CD4-positive, alpha-beta T cell treated with Interleukin-12 subunit alpha and Interleukin-12 subunit beta, for 1 hour (primary cell): ENCODE data around the gene TMEM86B.

Source experiments
- DNase-seq: peaks from one replicate; pipeline ENCODE4 v3.0.0-alpha.2; 2020

The TMEM86B gene

DNA sequence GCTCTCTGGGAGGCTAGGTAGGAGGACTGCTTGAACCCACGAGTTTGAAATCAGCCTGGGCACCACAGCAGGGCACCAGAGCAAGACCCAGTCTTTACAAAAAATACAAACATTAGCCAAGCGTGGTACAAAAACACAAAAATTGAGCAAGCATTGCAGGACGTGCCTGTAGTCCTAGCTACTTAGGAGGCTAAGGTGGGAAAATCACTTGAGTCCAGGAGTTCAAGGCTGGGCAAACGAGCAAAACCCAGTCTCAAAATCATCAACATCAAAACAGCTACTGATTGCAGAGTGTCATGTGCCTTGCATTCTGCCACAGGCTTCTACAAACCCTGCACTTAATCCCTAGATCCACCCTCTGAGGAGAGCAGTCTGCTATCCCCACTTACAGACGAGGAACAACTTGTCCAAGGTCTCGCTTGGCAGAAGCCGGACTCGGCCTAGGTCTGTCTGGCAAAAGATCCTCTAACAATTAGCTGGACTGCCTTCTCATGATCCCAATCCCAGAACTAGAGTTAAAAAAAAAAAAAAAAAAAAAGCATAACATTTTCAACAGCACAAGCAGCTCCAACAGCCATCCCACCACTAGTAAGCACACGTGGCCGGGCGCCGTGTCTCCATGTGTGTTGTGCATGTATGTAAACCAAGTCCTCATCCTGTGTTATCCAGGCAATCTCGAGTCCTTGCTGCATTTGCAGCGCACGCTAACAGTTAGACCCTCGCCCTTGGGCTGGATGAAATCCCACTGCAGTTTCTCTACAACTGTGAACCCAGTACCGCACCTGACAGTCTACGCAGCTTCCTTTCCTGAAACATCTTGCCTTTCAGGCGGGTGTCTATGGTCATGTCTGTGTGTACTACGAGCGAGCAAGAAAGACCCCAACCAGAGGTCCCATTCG, 28.2 kb upstream of the TMEM86B start:
- DNase-seq = no peak

DNA sequence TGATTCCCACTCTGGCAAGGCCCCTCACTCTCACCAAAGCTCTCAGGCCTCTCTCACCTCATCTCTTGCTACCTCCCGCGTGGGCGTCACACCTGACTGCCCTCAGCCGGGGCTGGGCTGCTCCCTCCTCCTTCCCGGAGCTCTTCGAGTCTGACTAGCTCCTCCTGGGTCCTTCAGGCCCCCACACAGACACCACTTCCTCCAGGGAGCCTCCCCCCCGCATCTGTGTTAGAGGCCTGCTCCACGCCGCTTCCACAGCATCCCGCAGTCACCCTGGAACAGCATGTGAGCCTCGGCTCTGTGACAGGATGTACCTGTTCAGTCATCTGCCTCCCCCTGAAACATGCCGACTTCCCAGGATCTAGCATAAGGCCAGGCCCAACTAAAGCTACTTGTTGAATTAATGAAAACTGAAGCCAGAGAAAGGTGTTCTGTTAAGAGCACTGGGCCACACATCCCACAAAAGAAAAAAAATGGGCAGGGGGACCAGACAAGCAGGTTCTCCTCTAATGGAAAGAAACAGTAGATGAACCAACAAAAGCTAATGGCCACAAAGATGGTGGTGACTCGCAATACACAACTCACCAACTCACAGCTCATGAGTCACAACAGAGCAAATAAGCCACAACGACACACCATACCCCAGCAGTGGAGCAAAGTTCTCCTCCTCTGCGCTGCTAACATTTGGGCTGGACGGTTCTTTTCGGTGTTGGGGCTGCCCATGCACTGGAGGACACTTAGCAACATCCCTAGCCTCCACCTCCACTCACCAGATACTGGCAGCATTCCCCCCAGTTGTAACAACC, 27.3 kb upstream of the TMEM86B start:
- DNase-seq = peak; percentile 56

DNA sequence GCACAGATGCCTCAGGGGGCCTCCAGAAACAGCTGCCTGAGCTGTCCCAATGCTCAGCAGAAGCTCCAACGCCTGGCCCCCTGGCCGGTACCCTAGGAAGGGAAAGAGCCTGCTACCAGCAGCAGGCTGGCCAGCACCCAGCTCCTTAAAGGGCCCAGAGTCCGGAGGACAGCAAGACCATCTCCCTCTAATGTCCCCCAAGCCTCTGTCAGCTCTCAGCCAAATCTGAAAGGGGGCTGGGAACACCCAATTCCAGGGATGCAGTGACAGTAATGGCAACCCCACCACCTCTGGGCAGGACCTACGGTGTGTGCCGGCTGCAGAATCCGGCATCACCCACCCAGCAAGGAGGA, 26.0 kb upstream of the TMEM86B start:
- no peak for DNase-seq

DNA sequence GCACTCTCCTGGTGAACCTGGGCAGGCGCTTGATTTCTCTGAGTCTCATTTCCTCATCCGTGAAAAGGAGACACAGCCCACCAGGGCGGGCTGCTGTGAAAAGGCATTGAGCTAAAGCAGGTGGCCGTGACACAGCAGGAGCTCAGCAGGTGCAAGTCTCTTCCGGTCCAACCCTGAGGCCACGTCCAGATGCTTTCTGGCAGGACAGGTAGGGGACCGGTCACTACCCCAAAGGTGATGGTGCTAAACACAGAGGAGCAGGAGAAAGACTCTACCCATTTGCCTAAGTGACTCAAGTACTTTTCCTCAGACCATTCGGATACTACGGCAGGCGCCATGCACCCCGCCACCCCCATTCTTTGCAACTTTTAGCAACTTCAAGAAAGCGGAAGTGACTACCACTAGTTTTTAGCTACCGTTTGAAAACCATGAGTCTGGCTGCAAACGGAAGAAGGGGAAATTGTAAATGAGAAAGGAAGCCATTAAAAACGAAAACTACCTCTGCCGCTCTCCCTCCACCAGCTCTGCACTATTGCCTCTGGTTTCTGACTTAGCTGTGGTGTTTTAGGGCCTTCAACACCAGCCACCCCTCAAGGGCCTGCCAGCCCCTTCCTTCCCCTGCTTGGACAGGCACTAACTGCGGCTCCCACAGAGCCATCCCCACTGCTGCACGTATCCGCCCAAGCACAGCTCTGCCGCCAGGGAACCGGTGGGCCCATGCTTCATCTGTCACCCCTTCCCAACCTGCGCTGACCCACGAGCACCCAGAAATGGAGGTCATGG, 25.5 kb upstream of the TMEM86B start:
- DNase-seq = peak; percentile 72

DNA sequence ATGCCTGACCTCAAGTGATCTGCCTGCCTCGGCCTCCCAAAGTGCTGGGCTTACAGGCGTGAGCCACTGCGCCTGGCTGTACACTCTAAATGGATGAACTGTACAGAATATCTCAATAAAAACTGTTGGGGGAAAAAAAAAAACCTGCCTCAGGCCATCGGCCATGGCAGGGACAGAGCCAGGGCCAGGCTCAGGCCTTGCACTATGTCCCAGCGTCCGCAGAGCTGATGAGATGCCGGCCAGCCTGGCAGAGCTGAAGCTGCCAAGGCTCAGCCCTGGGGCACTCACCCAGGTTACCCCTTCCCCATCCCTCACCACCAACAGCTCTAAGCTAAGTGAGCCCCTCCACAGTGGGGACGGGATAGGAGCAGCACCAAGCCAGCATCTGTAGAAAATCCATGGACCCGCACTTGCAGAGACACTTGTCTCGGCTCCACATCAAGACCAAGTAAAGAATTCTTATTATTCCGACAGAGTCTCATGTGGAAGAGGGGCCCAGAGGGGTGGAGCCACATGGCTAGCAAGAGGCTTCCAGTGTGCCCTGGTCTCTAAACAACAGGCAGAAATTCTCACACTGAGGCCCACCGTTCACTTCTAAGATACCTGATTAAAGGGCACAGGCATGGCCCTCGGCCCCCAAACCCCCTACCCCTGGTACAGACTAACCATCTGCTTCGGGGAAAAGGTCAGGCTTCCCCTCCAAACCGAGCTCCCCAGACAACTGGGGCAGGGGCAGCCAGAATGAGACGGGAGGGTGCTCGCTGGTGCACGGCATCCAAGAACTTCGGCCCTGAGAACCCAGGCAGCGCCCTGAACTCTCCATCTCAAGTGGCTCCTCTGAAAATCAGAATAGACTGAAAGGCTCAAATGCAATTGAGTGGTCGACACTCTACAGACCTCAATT, 24.4 kb upstream of the TMEM86B start:
- DNase-seq = no peak

DNA sequence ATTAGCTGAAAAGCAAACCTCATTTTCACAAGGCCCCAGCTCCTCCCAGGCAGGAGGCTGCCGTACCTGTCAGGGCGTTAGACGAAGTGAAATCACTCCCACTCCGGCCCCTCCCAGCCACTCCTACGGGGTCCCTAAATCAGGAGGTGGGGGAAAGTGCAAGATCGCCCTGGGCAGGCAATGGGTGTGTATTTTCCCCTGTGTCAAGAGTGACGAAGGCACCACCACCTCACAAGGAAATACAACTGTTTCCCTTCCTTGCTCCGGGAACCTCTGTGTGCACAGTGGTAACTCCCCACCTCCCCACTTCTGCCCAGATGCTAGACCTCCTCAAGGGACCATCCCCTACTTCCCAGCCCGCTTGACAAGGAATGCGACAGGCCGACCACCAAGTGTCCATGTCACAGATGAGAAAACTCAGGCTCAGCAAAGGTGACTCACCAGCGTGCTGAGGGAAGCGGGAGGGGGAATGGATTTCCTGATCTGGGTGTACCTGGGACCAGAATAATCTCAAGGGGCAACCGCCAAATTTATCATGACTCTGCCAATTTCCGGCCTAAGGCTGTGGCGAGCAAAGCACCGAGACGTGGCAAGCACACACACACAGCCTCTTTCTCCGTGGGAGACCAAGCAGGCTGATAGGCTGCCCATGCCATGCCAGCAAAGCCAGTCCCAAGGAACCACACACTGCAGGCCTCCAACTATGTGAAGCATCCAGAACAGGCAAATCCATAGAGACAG, 22.9 kb upstream of the TMEM86B start:
- peak; percentile 62 for DNase-seq

DNA sequence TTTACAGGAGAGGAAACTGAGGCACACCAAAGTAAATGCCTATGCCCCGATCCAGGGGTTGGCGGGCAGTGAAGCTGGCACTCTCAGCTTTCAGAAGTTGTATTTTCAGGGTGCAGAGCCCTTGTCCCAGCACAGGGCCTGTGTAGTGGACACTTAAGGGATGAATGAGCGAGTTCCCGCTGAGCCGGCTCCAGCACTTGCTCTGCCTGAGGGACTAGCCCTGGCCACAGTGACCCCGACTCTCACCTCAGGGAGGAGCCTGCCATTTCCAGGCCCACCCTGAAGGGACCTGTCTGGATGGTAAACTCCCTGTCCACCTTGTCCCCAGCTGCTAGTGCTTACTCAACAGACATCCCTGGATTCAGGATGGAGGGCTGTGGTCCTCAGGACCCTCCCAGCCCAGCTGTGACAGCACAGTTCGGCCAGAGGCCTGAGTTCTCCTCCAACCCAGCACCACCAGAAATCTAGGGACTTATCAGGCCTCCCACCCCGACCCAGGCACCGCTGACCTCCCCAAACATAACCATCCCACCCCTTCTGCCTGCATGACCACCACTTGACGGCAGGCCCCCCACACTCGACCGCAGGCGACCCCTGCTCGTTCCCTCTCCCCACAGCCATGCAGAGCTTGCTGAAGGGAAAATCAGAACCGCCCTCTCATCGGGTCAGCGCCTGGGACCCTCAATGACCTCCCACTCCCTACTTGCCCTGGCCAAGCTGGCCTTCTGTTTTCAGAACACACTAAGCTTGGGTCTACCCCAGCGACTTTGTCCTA, 21.9 kb upstream of the TMEM86B start:
- no peak for DNase-seq

DNA sequence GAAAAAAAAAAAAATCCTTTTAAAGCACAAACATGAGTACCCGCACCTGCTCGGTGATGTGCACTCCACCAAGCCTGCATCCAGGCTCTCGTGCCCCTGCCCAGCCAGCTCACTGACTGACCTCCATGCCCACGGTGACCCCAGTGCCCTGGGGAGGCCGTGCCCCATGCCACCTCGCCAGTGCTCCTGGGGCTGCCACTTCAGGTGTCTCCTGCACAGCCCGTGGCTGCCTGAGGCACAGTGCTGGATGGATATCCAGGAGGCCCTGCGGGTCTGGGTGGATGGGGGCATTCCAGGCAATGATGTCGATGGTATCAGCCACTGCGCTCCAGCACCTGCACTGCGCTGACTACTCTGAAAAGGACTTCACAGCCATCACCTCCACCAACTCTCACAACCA, 21.3 kb upstream of the TMEM86B start:
- no peak for DNase-seq

DNA sequence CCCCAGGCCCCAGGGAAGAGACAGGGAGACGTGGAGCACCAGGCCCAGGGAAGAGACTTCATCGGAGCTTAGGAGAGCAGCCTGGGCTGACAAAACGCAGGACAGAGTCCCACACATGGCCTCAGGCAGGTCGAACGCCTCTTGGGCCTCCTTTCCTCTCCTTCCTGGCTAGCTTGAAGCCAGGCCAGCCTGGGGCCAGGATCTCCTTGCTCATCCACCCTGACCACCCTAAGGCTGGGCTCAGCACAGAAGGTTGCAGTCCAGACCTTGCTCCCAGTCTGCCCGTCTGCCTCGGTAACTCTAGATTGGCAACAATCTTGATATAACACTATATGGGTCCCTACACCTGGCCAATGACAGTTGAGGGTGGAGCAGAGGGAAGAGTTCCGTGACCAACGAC, 20.1 kb upstream of the TMEM86B start:
- DNase-seq = no peak

DNA sequence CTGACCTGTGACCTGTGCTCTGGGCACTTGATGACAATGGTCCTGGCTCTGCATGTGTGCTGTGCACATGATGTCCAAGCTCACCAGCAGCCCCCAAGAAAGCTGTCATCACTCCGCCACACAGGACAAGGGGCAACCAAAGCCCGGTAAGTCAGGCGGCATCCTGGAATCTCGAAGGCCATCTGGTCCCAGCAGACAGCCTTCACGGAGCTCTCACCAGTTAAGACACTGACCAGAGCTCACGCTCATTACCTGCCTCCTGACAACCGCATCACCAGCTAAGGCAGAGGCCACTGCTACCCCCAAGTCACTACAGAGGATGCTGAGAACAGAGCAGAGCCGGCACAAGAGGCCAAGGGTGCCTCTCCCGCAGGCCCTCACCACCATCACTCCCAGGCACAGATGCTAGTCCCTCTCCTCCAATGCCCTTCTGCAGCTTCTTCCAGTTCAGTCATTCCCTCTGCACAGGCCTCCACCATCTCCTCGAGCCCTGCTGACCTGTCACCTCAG, 19.7 kb upstream of the TMEM86B start:
- DNase-seq = no peak

DNA sequence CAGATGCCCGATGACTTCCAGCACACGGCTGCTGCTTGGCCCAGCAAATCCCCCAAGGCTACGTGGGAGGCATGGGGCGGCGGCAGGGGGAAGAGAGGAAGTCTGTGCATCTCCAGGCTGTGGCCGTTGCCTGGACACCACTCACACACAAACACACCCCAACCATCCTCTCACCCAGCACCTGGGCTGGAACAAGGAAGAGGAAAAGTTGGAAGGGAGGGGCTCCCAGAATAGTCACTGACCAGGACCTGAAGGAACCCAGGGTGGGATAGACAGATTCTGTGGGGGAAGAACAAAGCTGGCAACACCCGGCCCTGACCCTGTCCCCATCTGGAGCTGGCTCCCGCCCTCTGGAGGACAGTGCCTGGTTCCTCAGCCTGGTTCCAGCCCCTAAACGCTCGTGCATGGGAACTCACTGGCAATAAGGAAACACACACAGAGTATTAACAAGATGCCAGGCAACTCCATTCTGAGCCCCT, 19.1 kb upstream of the TMEM86B start:
- DNase-seq = no peak

DNA sequence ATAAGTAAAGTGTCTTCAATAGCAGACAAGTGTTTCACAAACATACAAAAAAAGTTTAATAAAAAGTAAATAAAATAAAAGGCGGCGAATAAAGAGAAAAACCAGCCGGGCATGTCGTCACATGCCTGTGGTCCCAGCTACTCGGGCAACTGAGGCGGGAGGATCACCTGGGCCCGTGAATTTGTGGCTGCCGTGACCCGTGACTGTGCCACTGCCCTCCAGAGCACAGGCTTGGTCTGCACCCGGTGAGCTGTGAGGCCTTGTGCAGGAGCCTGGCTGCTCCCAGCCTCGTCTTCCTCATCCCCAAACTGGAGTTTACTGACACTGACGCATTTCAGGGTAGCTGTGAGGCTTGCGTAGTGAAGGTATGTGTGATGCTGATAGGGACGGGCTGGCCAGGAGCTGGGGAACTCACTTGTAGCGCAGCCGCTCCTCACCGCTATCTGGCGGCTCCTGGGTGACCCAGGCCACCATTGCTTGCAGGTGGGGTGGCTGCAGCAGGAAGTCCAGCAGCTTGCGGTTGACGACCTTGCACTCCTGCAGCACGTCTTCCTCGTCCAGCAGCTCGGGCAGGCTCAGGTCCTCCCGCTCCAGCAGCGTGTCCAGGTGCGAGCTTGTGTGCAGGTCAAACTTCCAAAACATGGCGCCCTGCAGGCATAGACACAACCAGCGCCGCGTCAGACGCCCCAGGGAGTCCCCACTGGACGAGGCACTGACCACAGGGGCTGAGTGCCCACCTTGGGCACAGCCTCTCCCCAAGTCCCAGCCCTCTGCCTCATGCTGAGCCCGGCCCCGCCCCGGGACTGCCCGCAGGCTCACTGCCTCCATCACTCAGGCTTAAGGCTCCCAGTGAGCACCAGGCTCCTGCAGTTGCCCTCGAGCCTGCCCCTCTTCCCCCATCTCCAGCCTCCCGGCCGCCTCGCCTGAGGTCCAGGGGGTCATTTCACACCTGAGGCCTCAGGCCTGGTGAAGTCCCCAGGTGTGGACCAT, 18.2 kb upstream of the TMEM86B start:
- no peak for DNase-seq

DNA sequence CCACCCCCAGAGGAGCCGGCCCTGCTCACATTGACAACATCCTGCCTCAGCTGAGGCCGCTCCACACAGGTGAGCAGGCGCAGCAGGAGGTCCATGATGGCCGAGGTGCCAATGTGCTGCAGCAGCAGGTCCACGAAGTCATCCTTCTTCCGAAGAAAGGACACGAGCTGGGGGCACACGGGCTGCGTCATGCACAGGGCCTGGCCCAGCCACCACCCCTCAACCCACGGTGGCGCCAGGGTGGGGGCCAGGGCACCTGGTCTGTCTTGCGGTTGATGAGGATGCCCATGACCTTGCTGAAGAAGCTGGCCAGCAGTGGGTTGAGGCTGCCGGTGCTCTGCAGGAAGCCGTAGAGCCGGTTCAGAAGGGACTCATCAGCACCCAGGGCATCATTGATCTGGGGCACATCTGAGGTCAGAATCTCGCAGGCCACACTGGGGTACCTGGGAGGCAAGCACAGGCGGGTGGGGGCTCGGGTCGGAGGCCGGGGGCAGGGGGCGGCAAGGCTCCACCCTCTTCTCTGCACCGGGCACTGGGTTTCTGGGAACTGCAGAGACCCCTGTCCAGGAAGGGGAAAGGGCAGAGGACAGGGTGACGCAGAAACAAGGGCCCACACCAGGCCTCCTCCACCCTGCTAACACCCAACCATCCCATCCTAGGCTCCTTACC, 16.8 kb upstream of the TMEM86B start:
- no peak for DNase-seq

DNA sequence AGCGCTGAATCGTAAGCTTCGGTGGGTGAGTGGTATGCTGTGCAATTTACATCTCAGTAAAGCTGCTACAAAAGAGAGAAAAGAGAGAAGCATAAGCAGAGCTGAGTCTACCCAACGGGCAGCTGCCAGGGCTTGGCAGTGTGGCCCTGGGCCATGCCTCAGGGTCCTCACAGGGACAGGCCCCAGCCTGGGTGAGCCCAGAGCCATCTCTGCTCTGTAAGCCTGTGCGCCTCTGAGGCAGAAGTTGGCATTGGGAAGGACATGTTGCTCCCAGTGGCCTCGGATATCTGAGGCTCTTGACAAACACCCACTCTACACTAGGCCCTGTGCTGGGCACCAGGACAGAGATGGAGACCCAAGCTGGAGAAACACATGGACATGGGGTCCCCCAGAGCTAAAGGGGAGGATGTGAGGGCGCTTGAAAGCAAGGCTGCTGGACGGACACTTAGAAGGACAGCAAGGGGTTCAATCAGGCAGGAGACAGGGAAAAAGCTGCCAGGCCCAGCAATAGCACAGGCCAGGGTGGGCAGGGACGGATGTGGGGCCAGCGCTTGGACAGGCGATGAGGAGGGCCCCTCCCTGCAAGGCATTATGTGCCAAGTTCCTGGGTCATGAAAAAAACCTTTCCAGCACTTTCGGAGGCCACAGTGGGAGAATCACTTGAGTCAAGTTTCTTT, 15.6 kb upstream of the TMEM86B start:
- DNase-seq = no peak

DNA sequence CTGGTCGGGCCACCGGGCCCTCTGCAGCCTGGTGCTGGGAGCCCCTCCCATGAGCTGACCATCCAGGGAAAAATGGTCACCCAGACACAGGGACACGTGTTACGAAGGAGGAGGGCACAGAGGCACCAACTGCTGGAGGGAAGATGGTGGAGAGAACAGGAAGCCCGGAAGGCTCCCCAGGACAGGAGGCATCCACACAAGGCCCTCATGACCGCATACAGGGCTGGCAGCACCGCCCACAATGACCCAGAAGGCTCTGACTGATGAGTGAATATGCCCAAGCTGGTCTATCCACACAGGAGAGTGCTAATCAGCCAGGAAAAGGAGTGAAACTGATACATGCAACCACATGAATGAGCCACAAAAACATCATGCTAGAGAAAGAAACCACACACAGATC, 14.0 kb upstream of the TMEM86B start:
- DNase-seq = no peak

DNA sequence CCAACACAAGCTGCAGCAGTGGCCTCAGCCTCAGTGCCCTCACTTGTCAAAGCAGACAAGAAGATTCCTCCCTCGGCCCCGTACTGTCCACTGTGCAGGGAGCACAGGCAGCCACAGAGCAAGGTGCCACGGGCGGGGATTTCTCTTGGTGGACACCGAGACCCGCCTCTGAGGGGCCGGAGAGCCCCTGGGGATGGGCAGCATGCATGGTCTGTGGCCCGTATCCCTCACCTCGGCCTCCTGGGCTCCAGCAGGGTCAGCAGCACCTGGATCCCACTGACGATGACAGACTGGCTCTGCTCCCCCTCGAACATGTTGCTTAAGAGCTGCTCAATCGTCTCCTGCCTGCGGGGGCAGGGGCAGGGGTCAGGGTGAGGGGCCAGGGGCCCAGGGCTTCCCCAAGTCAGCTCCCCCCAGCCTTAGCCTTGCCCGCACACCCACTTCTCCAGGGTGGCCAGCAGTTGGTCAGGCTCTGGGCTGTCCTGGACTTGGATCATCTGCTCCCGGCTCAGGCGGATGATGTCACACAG, 13.4 kb upstream of the TMEM86B start:
- DNase-seq = no peak

DNA sequence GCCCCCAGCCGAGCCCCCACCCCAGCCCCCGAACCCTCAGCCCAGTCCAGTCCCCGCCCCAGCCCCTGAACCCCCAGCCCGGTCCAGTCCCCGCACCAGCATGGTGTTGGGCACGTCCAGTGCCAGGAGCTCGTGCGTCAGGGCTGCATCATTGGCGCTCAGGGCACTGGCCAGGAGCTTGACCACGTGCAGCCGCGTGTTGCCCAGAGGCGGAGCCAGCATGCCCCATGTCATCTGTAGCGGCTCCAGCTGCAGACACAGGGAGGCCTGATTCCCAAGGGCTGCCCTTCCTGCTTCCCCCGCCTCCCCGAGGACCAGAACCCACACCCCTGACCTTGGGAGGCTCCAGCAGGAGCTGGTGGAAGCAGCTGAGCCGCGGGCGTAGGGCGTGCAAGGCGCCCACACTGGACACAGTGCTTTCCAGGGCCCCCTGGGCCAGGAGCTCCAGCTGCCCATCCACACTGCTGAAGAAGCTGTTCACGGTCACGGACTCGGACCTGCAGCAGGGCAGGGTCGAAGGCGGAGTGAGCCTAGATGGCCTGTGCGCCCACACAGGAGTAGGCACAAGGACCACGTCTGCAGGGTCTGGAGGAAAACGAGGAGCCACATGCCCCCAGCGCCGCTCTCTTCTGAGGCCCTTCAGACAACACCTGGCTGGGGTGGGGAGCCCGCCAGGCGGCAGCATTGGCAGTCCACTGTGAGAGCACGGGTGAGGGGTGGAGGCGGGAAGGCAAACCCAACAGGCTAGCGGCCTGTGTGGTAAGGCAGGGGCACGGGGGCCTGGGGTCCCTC, 12.8 kb upstream of the TMEM86B start:
- DNase-seq = no peak
